MM.1S (cell line): ENCODE measurements around the gene GFER.

Experiments
- DNase-seq: peaks from one replicate; pipeline ENCODE4 v3.0.0-alpha.2; 2015
- H2AFZ ChIP-seq: fragments of 300-600 bp; sonication (generic); 2 replicates; pipeline ENCODE4 v1.6.0; 2016; ENCODE audit warnings: antibody characterized with exemption, low read length
- H3F3A ChIP-seq: fragments of 300-600 bp; sonication (generic); 2 replicates; pipeline ENCODE4 v1.6.1; 2016; ENCODE audit warnings: mild to moderate bottlenecking, antibody characterized with exemption, low read length, moderate library complexity, mixed read lengths; ENCODE audit not compliant: insufficient read depth
- H3K27ac ChIP-seq: fragments of 300-600 bp; sonication (generic); 2 replicates; pipeline ENCODE4 v1.5.1; 2016; ENCODE audit warnings: mild to moderate bottlenecking, low read length
- H3K27me3 ChIP-seq: fragments of 300-600 bp; sonication (generic); replicated peaks from 2 replicates; pipeline ENCODE4 v1.6.0; 2016; ENCODE audit warnings: low read length; ENCODE audit not compliant: insufficient read depth
- H3K36me3 ChIP-seq: fragments of 300-600 bp; sonication (generic); replicated peaks from 2 replicates; pipeline ENCODE4 v1.6.1; 2016; ENCODE audit warnings: mild to moderate bottlenecking, low read length, mixed read lengths; ENCODE audit not compliant: insufficient read depth
- H3K4me1 ChIP-seq: fragments of 300-600 bp; sonication (generic); 2 replicates; pipeline ENCODE4 v1.6.1; 2016; ENCODE audit warnings: low read length, mixed read lengths
- H3K4me2 ChIP-seq: fragments of 300-600 bp; sonication (generic); 2 replicates; pipeline ENCODE4 v1.6.0; 2016; ENCODE audit warnings: low read depth, low read length
- H3K4me3 ChIP-seq: fragments of 300-600 bp; sonication (generic); 2 replicates; pipeline ENCODE4 v1.5.1; 2016; ENCODE audit warnings: low read length, mixed read lengths
- H3K79me2 ChIP-seq: fragments of 300-600 bp; sonication (generic); 2 replicates; pipeline ENCODE4 v1.6.1; 2016; ENCODE audit warnings: mixed run types, low read length, mixed read lengths
- H3K9ac ChIP-seq: fragments of 300-600 bp; sonication (generic); 2 replicates; pipeline ENCODE4 v1.6.1; 2016; ENCODE audit warnings: low read length, mixed read lengths
- H3K9me2 ChIP-seq: fragments of 300-600 bp; sonication (generic); replicated peaks from 2 replicates; pipeline ENCODE4 v1.6.1; 2016; ENCODE audit warnings: mild to moderate bottlenecking, low read length, mixed read lengths; ENCODE audit not compliant: insufficient read depth
- H3K9me3 ChIP-seq: fragments of 300-600 bp; sonication (generic); replicated peaks from 2 replicates; pipeline ENCODE4 v1.6.1; 2016; ENCODE audit warnings: mild to moderate bottlenecking, low read length, mixed read lengths; ENCODE audit not compliant: insufficient read depth
- H4K20me1 ChIP-seq: fragments of 300-600 bp; sonication (generic); 2 replicates; pipeline ENCODE4 v1.6.1; 2016; ENCODE audit warnings: mild to moderate bottlenecking, low read length, moderate library complexity, mixed read lengths; ENCODE audit not compliant: insufficient read depth
- CTCF ChIP-seq: fragments of 300-600 bp; sonication (generic); IDR thresholded peaks from 2 replicates; pipeline ENCODE4 v1.5.1; 2016; ENCODE audit warnings: antibody characterized with exemption, low read length, mixed read lengths
- EZH2 ChIP-seq: fragments of 300-600 bp; sonication (generic); optimal IDR thresholded peaks from 2 replicates; pipeline ENCODE3; 2017; ENCODE audit warnings: low read depth, mild to moderate bottlenecking, antibody characterized with exemption, low read length, mixed read lengths
- EZH2phosphoT487 ChIP-seq: fragments of 300-600 bp; sonication (generic); IDR thresholded peaks from 2 replicates; pipeline ENCODE4 v1.6.1; 2018; ENCODE audit warnings: antibody characterized with exemption, low read length

Gene GFER

GRCh38 chr16:1980030-1980769 lies 3.8 kb upstream of the GFER start:
- no peaks in the 10 kb centered on the region for H3K9me2 ChIP-seq
- H3K9me3 ChIP-seq = no peaks in the 10 kb centered on the region
- H3F3A ChIP-seq = peaks cover 26% of the 10 kb centered on the region
- H2AFZ ChIP-seq = no peak overlapping the region
- no peak overlapping the region for H3K4me3 ChIP-seq
- H3K36me3 ChIP-seq = no peaks in the 10 kb centered on the region
- no peak overlapping the region for H3K4me2 ChIP-seq
- H3K9ac ChIP-seq = no peak overlapping the region
- peaks cover 39% of the 10 kb centered on the region for H3K27me3 ChIP-seq
- no peak for DNase-seq
- peaks cover 9% of the 10 kb centered on the region for H3K4me1 ChIP-seq
- no peak for TF ChIP-seq EZH2phosphoT487
- TF ChIP-seq EZH2 = no peak
- TF ChIP-seq CTCF = no peak
- H3K27ac ChIP-seq = no peak overlapping the region
- H3K79me2 ChIP-seq = peaks cover 8% of the 10 kb centered on the region
- no peaks in the 10 kb centered on the region for H4K20me1 ChIP-seq

- no peak overlapping the region for H3K4me3 ChIP-seq
- no peak overlapping the region for H3K27ac ChIP-seq
- peaks cover 39% of the 10 kb centered on the region for H3K27me3 ChIP-seq
- no peaks in the 10 kb centered on the region for H3K9me3 ChIP-seq
- no peaks in the 10 kb centered on the region for H3K36me3 ChIP-seq
- peaks cover 13% of the 10 kb centered on the region for H3K79me2 ChIP-seq
- DNase-seq = no peak
- H3F3A ChIP-seq = peaks cover 27% of the 10 kb centered on the region
- TF ChIP-seq EZH2 (no peak), CTCF (no peak), EZH2phosphoT487 (no peak)
- no peaks in the 10 kb centered on the region for H3K9me2 ChIP-seq
- no peak overlapping the region for H3K4me2 ChIP-seq
- H4K20me1 ChIP-seq = no peaks in the 10 kb centered on the region
- H3K9ac ChIP-seq = no peak overlapping the region
- no peak overlapping the region for H2AFZ ChIP-seq
- peaks cover 14% of the 10 kb centered on the region for H3K4me1 ChIP-seq
Measured at GRCh38 chr16:1980770-1981087, 3.3 kb upstream of the GFER start.

- H3K4me1 ChIP-seq = peaks cover 16% of the 10 kb centered on the region
- H3K9ac ChIP-seq = no peak within 1 kb of the TSS
- peaks cover 39% of the 10 kb centered on the region for H3K27me3 ChIP-seq
- H4K20me1 ChIP-seq = no peaks in the 10 kb centered on the region
- TF ChIP-seq EZH2phosphoT487 = no peak
- TF ChIP-seq EZH2 = no peak
- no peak for TF ChIP-seq CTCF
- no peak for DNase-seq
- H2AFZ ChIP-seq = no peak within 1 kb of the TSS
- H3K36me3 ChIP-seq = 0 out of 2 replicates have a peak, but pooled peaks cover 1% of the 10 kb centered on the region
- no peaks in the 10 kb centered on the region for H3K9me2 ChIP-seq
- no peaks in the 10 kb centered on the region for H3K9me3 ChIP-seq
- no peak within 1 kb of the TSS for H3K27ac ChIP-seq
- H3K79me2 ChIP-seq = peaks cover 16% of the 10 kb centered on the region
- no peak within 1 kb of the TSS for H3K4me2 ChIP-seq
- H3K4me3 ChIP-seq = no peak within 1 kb of the TSS
- peaks cover 27% of the 10 kb centered on the region for H3F3A ChIP-seq
Measured at GRCh38 chr16:1981398-1981836, 2.6 kb upstream of the GFER start, which contains the start of gene NOXO1. Gene NOXO1 (minus strand): TSS chr16:1981469. CDS start chr16:1981179, 290 bp downstream.
